GM21528 (cell line): ENCODE measurements around the gene PLD3.
"Not testable (repeated sequence)": the region's sequence is repeated elsewhere in the genome, so short reads cannot be mapped to it uniquely, and the experiment has no call there.

Experiments
- ATAC-seq: cut with Tn5 transposase; IDR thresholded peaks from one replicate; pipeline ENCODE4 v1.9.1; 2021; ENCODE audit warnings: mild to moderate bottlenecking, moderate library complexity; ENCODE audit not compliant: unreplicated experiment, low FRiP score

PLD3 gene

GRCh38 chr19:40387155-40387554 is 38.7 kb downstream of the PLD3 start:
- ATAC-seq, result no peak

- ATAC-seq, result no peak
Measured at GRCh38 chr19:40388481-40388880, 40.0 kb downstream of the PLD3 start.

GRCh38 chr19:40389404-40390083 is 41.0 kb downstream of the PLD3 start:
- ATAC-seq, result no peak

GRCh38 chr19:40390084-40390742 is 41.7 kb downstream of the PLD3 start, which contains the start of gene HIPK4:
HIPK4 (minus strand) TSS chr19:40390181; CDS start chr19:40389902, 279 bp downstream.
- ATAC-seq, result no peak

- no peak for ATAC-seq
Measured at GRCh38 chr19:40392123-40392522, 43.6 kb downstream of the PLD3 start.

- no peak for ATAC-seq
Measured at GRCh38 chr19:40392894-40393517, 44.5 kb downstream of the PLD3 start.

GRCh38 chr19:40393894-40394815 is 45.7 kb downstream of the PLD3 start:
- ATAC-seq, result no peak

- ATAC-seq, result no peak
Measured at GRCh38 chr19:40394816-40395210, 46.3 kb downstream of the PLD3 start.

- ATAC-seq, result no peak
Measured at GRCh38 chr19:40395956-40396355, 47.5 kb downstream of the PLD3 start.

- ATAC-seq, result no peak
Measured at GRCh38 chr19:40396886-40397567, 48.5 kb downstream of the PLD3 start.

GRCh38 chr19:40397568-40397906 is 49.0 kb downstream of the PLD3 start:
- ATAC-seq, result no peak

- no peak for ATAC-seq
Measured at GRCh38 chr19:40398417-40399131, 50.1 kb downstream of the PLD3 start.

GRCh38 chr19:40400559-40400958 is 52.1 kb downstream of the PLD3 start:
- no peak for ATAC-seq

GRCh38 chr19:40403262-40403984 is 54.9 kb downstream of the PLD3 start:
- peak; percentile 64 for ATAC-seq

GRCh38 chr19:40407714-40408597 is 59.5 kb downstream of the PLD3 start:
- no peak for ATAC-seq

- not testable (repeated sequence) for ATAC-seq
Measured at GRCh38 chr19:40408598-40408925, 60.1 kb downstream of the PLD3 start.

- no peak for ATAC-seq
Measured at GRCh38 chr19:40410030-40410389, 61.5 kb downstream of the PLD3 start.
